Activated CD4-positive, alpha-beta T cell treated with anti-CD3 and anti-CD28 coated beads, Interleukin-2, amount 50 U/mL, for 1 hour (primary cell): ENCODE measurements around the gene TDRD7.
"Not testable (repeated sequence)": the region's sequence is repeated elsewhere in the genome, so short reads cannot be mapped to it uniquely, and the experiment has no call there.

ENCODE experiments used
- DNase-seq: peaks from one replicate; pipeline ENCODE4 v3.0.0-alpha.2; 2020

The TDRD7 gene

GRCh38 chr9:97484134-97484533 lies 72.2 kb downstream of the TDRD7 start:
- DNase-seq = no peak

GRCh38 chr9:97487107-97487506 lies 75.2 kb downstream of the TDRD7 start:
- no peak for DNase-seq

- no peak for DNase-seq
Measured at GRCh38 chr9:97487861-97488260, 76.0 kb downstream of the TDRD7 start.

GRCh38 chr9:97491216-97491999 lies 79.5 kb downstream of the TDRD7 start:
- DNase-seq = no peak

- not testable (repeated sequence) for DNase-seq
Measured at GRCh38 chr9:97497558-97498375, 85.9 kb downstream of the TDRD7 start.

- not testable (repeated sequence) for DNase-seq
Measured at GRCh38 chr9:97498846-97499245, 87.0 kb downstream of the TDRD7 start.

- DNase-seq = no peak
Measured at GRCh38 chr9:97500263-97500662, 88.4 kb downstream of the TDRD7 start.

- DNase-seq = no peak
Measured at GRCh38 chr9:97500765-97501176, 88.9 kb downstream of the TDRD7 start.

GRCh38 chr9:97501177-97501971 lies 89.5 kb downstream of the TDRD7 start, which contains the start of gene TMOD1:
Gene TMOD1, plus strand, starts transcription at chr9:97501666. Its CDS starts 22,523 bp downstream, at chr9:97524189.
- DNase-seq = peak; percentile 23

GRCh38 chr9:97501972-97502221 lies 90.0 kb downstream of the TDRD7 start:
- no peak for DNase-seq

- no peak for DNase-seq
Measured at GRCh38 chr9:97502222-97502983, 90.5 kb downstream of the TDRD7 start.

- DNase-seq = no peak
Measured at GRCh38 chr9:97502984-97503861, 91.3 kb downstream of the TDRD7 start.

- DNase-seq = no peak
Measured at GRCh38 chr9:97503862-97504210, 91.9 kb downstream of the TDRD7 start.

GRCh38 chr9:97504381-97505216 lies 92.7 kb downstream of the TDRD7 start:
- no peak for DNase-seq

GRCh38 chr9:97505845-97506244 lies 93.9 kb downstream of the TDRD7 start:
- DNase-seq = no peak

- no peak for DNase-seq
Measured at GRCh38 chr9:97506306-97506705, 94.4 kb downstream of the TDRD7 start.

- no peak for DNase-seq
Measured at GRCh38 chr9:97506787-97507186, 94.9 kb downstream of the TDRD7 start.

- DNase-seq = no peak
Measured at GRCh38 chr9:97507428-97507984, 95.6 kb downstream of the TDRD7 start.

GRCh38 chr9:97508852-97509251 lies 97.0 kb downstream of the TDRD7 start:
- no peak for DNase-seq
